Ovary (tissue), 3 donors: ENCODE results near the gene ALDOA.

Experiments
- EP300 ChIP-seq: sonication (generic); formaldehyde crosslinking; IDR thresholded peaks from one replicate; pipeline ENCODE4 v1.6.1; 2017; ENCODE audit warnings: antibody characterized with exemption
- POLR2A ChIP-seq: fragments of 450-650 bp; IDR thresholded peaks from one replicate; pipeline ENCODE4 v1.6.1; 2017; ENCODE audit warnings: antibody characterized with exemption, mild to moderate bottlenecking, moderate library complexity
- TF ChIP-seq, protein P1 (sequence below), 3 donors: fragments of 450-650 bp in 2 of 3; fragments of 200-600 bp in 1 of 3; IDR thresholded peaks; one replicate each; pipeline versions ENCODE4 v1.5.1 to v1.8.0; 2016 to 2022; ENCODE audit warnings: antibody characterized with exemption in 3 of 3, mild to moderate bottlenecking in 1 of 3
- donor health status: DM: no; HTN: no; CAD: no.

GRCh38 chr16:30069611-30070462 is 4.3 kb downstream of the ALDOA start:
- TF ChIP-seq POLR2A (no peak), EP300 (no peak)
- TF ChIP-seq, protein P1, sequence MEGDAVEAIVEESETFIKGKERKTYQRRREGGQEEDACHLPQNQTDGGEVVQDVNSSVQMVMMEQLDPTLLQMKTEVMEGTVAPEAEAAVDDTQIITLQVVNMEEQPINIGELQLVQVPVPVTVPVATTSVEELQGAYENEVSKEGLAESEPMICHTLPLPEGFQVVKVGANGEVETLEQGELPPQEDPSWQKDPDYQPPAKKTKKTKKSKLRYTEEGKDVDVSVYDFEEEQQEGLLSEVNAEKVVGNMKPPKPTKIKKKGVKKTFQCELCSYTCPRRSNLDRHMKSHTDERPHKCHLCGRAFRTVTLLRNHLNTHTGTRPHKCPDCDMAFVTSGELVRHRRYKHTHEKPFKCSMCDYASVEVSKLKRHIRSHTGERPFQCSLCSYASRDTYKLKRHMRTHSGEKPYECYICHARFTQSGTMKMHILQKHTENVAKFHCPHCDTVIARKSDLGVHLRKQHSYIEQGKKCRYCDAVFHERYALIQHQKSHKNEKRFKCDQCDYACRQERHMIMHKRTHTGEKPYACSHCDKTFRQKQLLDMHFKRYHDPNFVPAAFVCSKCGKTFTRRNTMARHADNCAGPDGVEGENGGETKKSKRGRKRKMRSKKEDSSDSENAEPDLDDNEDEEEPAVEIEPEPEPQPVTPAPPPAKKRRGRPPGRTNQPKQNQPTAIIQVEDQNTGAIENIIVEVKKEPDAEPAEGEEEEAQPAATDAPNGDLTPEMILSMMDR (IDR thresholded peaks at IDR 0.05), result no peak
